WTC11 (cell line): Measurements from ENCODE around the gene EPN2.

Experiments used
- CTCF ChIP-seq: fragments of 200-600 bp; IDR thresholded peaks from 2 replicates; pipeline ENCODE4 v1.8.0; 2022; ENCODE audit warnings: antibody characterized with exemption
- E2F4 ChIP-seq: sonication (generic); formaldehyde crosslinking; IDR thresholded peaks from 2 replicates; pipeline ENCODE4 v1.8.1; 2022; ENCODE audit warnings: low read depth, mild to moderate bottlenecking, moderate library complexity, missing genetic modification reagents, borderline replicate concordance
- E2F5 ChIP-seq: sonication (generic); formaldehyde crosslinking; IDR thresholded peaks from 2 replicates; pipeline ENCODE4 v1.8.1; 2022; ENCODE audit warnings: mild to moderate bottlenecking, moderate library complexity, missing genetic modification reagents
- ESRRA ChIP-seq: sonication (generic); formaldehyde crosslinking; IDR thresholded peaks from 2 replicates; pipeline ENCODE4 v1.8.1; 2022; ENCODE audit warnings: mild to moderate bottlenecking, missing genetic modification reagents, borderline replicate concordance
- MAX ChIP-seq: sonication (generic); formaldehyde crosslinking; IDR thresholded peaks from 2 replicates; pipeline ENCODE4 v1.8.0; 2022; ENCODE audit warnings: mild to moderate bottlenecking, missing genetic modification reagents
- NR1H2 ChIP-seq: sonication (generic); formaldehyde crosslinking; IDR thresholded peaks from 2 replicates; pipeline ENCODE4 v1.9.0; 2021; ENCODE audit warnings: mild to moderate bottlenecking, moderate library complexity, missing genetic modification reagents
- SMAD3 ChIP-seq: sonication (generic); formaldehyde crosslinking; IDR thresholded peaks from 2 replicates; pipeline ENCODE4 v1.8.0; 2022; ENCODE audit warnings: missing genetic modification reagents, mild to moderate bottlenecking, borderline replicate concordance
- SP1 ChIP-seq: sonication (generic); formaldehyde crosslinking; conservative IDR thresholded peaks from 2 replicates; pipeline ENCODE4 v1.8.1; 2022; ENCODE audit warnings: missing genetic modification reagents
- TP53 ChIP-seq: sonication (generic); formaldehyde crosslinking; IDR thresholded peaks from 2 replicates; pipeline ENCODE4 v1.8.1; 2023; ENCODE audit warnings: mild to moderate bottlenecking, missing genetic modification reagents
- USF2 ChIP-seq: sonication (generic); formaldehyde crosslinking; IDR thresholded peaks from 2 replicates; pipeline ENCODE4 v1.8.1; 2023; ENCODE audit warnings: mild to moderate bottlenecking, missing genetic modification reagents, moderate library complexity
- ZMAT4 ChIP-seq: fragments of 250-450 bp; sonication (Bioruptor Pico); IDR thresholded peaks from 2 replicates; pipeline ENCODE4 v1.9.0; 2021; ENCODE audit warnings: mild to moderate bottlenecking
- ZNF512 ChIP-seq: sonication (generic); formaldehyde crosslinking; IDR thresholded peaks from 2 replicates; pipeline ENCODE4 v1.8.1; 2022; ENCODE audit warnings: missing genetic modification reagents, borderline replicate concordance

GRCh38 chr17:19255279-19255678, 18.1 kb downstream of the EPN2 start:
- TF ChIP-seq CTCF, result no peak
- TF ChIP-seq E2F4 (CRISPR knock-in tag), result no peak
- no peak for TF ChIP-seq SP1 (CRISPR knock-in tag)
- TF ChIP-seq ZNF512, result no peak
- no peak for TF ChIP-seq SMAD3 (CRISPR knock-in tag)
- no peak for TF ChIP-seq USF2 (CRISPR knock-in tag)
- TF ChIP-seq MAX (CRISPR knock-in tag), result no peak
- no peak for TF ChIP-seq TP53 (CRISPR knock-in tag)
- TF ChIP-seq ESRRA (CRISPR knock-in tag), result no peak
- TF ChIP-seq E2F5, result no peak
- no peak for TF ChIP-seq NR1H2 (CRISPR knock-in tag)
- no peak for TF ChIP-seq ZMAT4 (CRISPR knock-in tag)
